Endothelial cell of umbilical vein (primary cell): ENCODE measurements around the gene EIF2D.

Experiments used
- POLR2A ChIP-seq: IDR thresholded peaks from 2 replicates; pipeline ENCODE4 v1.6.1; 2012; ENCODE audit warnings: low read depth, mild to moderate bottlenecking, control low read depth, low read length
- POLR2AphosphoS5 ChIP-seq: IDR thresholded peaks from 2 replicates; pipeline ENCODE4 v1.6.1; 2012; ENCODE audit warnings: low read depth, mild to moderate bottlenecking, control low read depth, low read length, moderate library complexity; ENCODE audit not compliant: insufficient read depth
- TF ChIP-seq, protein P1 (sequence below): IDR thresholded peaks from 2 replicates; pipeline ENCODE4 v1.6.1; 2011; ENCODE audit not compliant: insufficient read depth, insufficient read length
- TF ChIP-seq, protein P2 (sequence below), 2 donors: IDR thresholded peaks; 1 replicate in 1 of 2; 2 replicates in 1 of 2; pipeline ENCODE4 v1.5.1; 2011; ENCODE audit warnings: low read length in 2 of 2, mild to moderate bottlenecking in 2 of 2, moderate library complexity in 2 of 2, control low read depth in 1 of 2, inconsistent platforms in 1 of 2, low read depth in 1 of 2; ENCODE audit not compliant: insufficient read depth in 1 of 2; ENCODE audit errors: extremely low read depth in 1 of 2

DNA sequence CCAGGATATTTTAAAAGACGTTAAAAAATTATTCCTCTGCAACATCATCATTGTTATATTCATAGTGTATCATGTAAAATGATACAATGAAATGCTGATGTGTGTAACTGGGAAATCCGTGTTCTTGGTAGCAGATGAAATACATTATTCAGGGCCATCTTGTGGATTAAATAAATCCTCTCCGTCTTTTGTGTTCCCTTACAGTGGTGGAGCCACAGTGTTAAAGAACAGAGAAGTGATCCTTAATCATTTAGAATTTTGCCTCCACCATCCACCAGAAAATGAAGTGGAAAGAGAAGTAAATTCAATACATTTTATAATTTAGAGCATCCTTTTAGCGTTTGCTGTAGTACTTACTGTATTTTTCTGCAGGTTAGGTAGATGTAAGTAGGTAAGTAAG, 24.4 kb upstream of the EIF2D start:
- TF ChIP-seq, protein P1, sequence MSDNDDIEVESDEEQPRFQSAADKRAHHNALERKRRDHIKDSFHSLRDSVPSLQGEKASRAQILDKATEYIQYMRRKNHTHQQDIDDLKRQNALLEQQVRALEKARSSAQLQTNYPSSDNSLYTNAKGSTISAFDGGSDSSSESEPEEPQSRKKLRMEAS, result no peak
- TF ChIP-seq, protein P2, sequence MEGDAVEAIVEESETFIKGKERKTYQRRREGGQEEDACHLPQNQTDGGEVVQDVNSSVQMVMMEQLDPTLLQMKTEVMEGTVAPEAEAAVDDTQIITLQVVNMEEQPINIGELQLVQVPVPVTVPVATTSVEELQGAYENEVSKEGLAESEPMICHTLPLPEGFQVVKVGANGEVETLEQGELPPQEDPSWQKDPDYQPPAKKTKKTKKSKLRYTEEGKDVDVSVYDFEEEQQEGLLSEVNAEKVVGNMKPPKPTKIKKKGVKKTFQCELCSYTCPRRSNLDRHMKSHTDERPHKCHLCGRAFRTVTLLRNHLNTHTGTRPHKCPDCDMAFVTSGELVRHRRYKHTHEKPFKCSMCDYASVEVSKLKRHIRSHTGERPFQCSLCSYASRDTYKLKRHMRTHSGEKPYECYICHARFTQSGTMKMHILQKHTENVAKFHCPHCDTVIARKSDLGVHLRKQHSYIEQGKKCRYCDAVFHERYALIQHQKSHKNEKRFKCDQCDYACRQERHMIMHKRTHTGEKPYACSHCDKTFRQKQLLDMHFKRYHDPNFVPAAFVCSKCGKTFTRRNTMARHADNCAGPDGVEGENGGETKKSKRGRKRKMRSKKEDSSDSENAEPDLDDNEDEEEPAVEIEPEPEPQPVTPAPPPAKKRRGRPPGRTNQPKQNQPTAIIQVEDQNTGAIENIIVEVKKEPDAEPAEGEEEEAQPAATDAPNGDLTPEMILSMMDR (IDR thresholded peaks at IDR 0.05; ENCODE audit: extremely low read depth in 1 of 2, insufficient read depth in 1 of 2, low read depth in 1 of 2, low read length in 2 of 2), result no peak
- TF ChIP-seq POLR2AphosphoS5, result no peak
- TF ChIP-seq POLR2A, result no peak
